HG02759 (cell line): ENCODE data around the gene MUC16.
"Not testable (repeated sequence)": the region's sequence is repeated elsewhere in the genome, so short reads cannot be mapped to it uniquely, and the experiment has no call there.

ENCODE experiments used
- ATAC-seq: cut with Tn5 transposase; IDR thresholded peaks from one replicate; pipeline ENCODE4 v1.9.1; 2021; ENCODE audit warnings: mild to moderate bottlenecking, moderate library complexity; ENCODE audit not compliant: unreplicated experiment

The MUC16 gene

DNA sequence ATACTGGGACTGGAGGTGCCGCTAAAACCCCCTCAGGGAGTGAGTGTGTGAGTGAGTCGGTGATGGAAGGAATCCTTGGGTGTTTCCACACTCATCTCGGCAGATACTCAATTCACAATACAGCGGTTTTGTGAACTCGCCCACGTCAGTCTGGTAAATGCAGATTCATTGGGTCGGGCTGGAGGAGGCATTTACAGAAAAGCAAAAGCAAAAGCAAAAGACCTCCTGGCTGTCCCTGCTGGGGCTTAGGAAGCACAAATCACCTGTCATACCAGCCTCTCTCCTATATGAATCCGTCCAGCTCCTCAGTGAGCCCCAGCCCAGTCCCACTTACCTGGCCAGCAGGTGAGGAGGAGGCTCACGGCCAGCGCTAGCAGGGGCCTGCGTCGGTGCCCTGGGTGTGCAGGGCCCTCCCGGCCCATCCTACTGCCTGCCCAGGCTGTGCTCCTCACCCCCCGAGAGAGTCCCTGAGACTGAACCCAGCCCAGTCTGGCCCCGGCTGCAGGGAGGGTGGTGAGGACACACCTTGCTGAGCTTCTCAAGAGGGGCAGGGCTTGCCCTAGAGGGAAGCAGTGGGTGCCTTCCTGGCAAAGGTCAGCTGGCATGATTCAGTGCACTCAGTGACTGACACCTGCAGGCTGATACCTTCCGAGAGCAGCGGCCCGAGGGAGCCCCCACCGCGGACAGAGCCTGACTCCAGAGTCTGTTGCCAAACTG, at the start of gene MUC16:
TSS of gene MUC16 (minus strand) at position 475 of the 717 bp plus-strand sequence.
- ATAC-seq: no peak

DNA sequence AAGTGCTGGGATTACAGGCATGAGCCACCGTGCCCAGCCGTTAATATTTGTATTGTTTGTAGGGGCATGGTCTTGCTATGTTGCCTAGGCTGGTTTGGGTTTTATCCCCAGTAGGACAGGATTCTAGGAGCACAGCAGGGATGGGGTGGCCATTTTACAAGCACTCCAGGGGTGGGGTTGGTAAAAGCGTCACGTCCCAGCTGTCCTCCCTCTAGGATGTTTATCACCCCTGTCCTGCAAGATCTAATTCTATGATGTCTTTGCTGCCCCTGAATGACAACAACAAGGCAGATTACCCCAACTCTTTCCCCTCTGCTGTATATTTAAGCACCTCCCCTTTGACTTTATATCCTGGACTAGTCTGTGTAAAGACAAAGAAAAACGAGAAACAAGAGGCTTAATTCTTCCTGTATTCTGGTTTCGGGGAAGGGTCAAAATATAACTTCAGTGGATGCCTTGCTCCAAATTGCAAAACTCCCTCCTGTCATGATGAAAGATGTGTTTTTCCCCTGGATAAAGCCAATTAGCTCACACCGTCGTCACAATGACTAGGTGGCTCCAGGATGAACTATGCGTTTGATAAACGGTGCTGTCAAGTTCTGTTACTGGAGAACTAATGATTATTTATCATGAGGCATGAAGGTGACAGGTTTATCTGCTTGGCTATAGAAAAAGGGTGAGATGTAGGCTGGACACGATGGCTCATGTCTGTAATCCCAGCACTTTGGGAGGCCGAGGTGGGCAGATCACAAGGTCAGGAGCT, 48.9 kb upstream of the MUC16 start:
- no peak for ATAC-seq

DNA sequence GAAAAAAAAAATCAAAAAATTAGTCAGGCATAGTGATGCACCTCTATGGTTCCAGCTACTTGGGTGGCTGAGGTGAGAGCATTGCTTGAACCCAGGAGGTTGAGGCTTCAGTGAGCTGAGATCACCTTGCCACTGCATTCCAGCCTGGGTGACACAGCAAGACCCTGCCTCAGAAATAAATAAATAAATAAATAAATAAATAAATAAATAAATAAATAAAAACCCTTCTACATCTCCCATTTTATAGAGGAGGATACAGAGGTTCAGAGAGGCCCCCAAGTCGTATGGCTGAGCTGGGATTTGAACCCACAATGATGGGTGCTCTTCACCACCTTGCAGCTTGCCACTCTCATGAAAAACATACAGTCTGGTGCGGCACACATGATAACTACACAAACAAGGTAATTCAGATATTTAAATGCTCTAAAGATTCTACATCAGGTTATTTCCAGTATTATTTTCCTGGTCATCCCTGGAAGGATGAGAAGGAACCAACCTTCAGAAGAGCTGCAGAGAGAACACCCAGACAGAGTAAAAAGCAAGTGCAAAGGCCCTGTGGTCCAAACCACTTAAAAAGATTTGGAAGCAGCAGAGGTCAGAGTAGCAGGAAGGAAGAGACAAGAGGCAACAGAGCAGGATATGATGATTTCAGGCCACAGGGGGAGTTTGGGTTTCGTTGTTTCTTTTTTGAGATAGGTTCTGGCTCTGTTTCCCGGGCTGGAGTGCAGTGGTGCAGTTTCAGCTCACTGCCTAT, 47.5 kb upstream of the MUC16 start:
- ATAC-seq: no peak

DNA sequence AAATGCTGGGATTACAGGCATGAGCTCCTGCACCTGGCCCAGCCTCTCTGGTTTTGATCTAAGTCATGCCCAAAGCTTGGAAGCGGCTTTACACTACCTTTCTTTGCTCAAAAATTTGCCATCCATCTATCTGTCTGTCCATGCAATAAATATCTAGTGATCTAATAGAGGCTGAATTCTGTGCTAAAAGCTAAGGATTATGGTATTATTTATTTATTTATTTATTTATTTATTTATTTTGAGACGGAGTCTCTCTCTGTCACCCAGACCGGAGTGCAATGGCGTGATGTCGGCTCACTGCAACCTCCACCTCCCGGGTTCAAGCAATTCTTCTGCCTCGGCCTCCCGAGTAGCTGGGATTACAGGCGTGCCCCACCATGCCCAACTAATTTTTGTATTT, 45.9 kb upstream of the MUC16 start:
- ATAC-seq: not testable (repeated sequence)

DNA sequence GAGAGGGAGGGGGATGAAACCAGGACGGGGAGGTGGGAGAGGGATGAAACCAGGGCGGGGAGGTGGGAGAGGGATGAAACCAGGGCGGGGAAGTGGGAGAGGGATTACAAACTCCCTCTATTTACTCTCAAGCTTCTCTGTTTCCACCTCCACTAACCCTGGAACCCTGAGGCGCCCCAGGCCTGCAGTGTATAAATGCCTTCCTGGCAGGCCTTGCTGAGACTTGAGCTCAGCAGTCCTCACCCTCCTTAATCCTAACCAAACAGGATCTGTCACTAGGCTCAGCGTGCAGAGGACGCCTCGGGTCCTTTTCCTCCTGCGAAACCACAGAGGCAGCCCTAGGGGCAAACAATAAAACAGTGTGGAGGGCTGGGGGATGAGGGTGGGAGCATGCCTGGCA, 44.6 kb upstream of the MUC16 start:
- no peak for ATAC-seq

DNA sequence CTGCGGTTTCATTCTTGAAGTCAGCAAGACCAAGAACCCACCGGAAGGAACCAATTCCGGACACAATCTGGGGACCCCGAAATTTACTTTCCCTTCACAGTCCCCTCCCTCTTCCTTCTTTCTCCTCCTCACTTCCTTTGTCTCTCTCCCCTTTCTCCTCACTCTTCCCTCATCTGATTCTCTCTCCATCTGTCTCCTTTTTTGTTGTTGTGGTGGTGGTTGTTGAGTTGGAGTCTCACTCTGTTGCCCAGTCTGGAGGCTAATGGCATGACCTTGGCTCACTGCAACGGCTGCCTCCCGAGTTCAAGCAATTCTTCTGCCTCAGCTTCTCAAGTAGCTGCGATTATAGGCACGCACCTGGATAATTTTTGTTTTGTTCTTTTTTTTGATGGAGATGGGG, 44.0 kb upstream of the MUC16 start:
- ATAC-seq: no peak

DNA sequence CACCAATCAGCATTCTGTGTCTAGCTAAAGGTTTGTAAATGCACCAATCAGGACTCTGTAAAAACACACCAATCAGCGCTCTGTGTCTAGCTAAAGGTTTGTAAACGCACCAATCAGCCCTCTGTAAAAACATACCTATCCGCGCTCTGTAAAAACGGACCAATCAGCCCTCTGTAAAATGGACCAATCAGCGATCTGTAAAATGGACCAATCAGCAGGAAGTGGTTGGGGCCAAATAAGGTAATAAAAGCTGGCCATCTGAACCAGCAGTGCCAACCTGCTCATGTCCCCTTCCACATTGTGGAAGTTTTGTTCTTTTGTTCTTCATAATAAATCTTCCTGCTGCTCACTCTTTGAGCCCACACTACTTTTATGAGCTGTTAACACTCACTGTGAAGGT, 43.5 kb upstream of the MUC16 start:
- not testable (repeated sequence) for ATAC-seq

DNA sequence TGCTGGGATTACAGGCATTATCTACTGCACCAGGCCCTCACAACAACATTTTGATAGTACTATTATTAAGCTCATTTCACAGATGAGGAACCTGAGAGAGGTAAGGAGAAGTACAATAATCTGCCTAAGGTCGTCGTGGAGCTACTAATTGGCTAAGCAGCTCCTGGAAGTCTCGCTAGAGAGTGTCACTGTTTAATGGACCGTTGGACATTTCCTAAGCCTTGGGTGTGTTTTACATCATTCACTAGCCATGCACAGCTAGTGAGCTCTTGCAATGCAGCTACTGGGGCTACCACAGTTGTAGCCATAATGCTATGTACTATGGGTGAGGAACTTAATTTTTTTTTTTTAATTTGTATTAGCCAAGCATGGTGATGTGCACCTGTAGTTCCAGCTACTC, 42.7 kb upstream of the MUC16 start:
- no peak for ATAC-seq

DNA sequence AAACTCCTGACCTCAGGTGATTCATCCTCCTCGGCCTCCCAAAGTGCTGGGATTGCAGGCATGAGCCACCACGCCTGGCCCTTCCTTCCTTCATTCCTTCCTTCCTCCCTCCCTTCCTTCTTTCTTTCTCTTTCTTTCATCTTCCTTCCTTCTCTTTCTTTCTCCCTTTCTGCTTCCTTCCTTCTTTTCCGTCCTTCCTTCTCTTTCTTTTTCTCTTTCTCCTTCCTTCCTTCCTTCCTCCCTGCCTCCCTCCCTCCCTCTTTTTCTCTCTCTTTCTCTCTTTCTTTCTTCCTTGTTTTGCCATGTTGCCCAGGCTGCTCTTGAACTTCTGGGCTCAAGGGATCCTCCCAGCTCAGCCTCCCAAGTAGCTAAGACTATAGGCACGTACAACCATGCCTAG, 36.5 kb upstream of the MUC16 start:
- ATAC-seq: no peak

DNA sequence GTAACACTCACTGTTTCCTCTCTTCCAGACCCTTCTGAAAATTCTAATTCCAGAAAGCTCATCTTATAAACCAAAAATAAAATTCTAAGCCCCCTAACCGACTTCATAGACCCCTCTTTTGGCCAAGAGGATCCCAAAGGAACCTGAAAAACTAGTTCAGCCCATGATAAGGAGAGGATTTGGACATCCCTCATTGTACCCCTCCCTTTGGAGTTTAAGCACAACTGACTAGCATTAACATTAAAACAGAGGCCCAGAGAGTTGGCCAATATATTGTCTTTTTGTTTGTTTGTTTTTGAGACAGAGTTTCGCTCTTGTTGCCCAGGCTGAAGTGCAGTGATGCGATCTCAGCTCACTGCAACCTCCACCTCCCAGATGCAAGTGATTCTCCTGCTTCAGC, 34.2 kb upstream of the MUC16 start:
- ATAC-seq: no peak

DNA sequence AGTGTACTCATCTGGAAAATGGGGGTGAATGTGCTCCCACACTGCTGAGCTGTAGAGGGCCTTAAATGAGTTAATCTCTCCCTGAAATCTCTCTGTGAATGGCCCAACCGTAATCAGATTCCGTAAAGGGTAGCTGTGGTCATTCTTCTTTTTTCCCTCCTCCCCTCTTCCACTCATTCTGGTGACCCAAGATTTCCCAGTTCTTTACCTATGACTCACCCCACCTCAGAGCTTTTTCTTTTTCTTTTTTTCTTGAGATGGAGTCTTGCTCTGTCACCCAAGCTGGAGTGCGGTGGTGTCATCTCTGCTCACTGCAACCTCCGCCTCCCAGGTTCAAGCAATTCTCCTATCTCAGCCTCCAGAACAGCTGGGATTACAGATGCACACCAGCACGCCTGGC, 33.3 kb upstream of the MUC16 start:
- ATAC-seq: no peak

DNA sequence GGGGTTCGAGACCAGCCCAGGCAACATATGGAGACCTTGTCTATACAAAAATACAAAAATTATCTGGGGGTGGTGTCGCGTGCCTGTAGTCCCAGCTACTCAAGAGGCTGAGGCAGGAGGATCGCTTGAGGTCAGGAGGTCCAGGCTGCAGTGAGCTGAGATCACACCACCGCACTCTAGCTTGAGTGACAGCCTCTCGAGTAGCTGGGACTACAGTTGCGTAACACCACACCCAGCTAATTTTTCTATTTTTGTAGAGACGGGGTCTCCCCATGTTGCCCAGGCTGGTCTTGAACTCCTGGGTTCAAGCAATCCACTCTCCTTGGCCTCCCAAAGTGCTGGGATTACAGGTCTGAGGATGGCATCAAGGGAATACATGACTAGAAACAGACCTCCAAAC, 30.8 kb upstream of the MUC16 start:
- no peak for ATAC-seq

DNA sequence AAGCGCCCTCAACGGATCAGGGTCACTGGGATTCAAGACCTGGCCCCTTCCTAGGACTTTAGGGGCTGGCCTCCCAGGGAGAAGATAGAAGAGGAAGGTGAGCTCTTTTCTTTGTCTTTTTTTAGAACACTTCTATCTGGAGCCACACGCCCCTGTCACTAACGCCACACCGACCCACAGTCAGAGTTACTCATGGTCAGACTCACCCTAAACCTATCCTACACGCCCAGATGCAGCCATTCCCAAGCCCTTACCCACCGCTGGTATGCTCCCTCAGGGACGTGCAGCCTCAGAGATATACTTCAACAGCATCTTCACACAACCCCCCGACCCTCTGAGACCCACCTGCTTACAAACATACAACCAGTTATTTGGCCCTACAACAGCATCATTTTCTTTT, 29.9 kb upstream of the MUC16 start:
- ATAC-seq: no peak

DNA sequence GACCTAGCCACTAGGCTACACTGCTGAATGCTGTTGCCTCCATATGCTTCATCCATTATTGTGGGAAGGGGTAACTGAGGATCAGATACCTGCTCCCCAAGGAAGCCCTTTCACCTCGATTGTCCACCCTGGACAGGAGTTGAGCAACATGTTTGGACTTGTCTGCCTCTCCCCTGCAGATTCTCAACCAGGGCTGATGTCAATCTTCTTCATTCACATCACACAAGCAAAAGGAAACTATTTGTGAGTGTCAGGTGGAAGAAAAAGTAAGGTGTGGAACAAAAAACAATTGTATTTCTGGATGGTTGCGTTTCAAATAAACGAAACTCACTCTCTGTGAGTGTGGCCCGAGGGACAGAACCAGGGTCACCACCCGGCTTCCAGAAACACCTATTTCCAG, 29.5 kb upstream of the MUC16 start:
- ATAC-seq: no peak

DNA sequence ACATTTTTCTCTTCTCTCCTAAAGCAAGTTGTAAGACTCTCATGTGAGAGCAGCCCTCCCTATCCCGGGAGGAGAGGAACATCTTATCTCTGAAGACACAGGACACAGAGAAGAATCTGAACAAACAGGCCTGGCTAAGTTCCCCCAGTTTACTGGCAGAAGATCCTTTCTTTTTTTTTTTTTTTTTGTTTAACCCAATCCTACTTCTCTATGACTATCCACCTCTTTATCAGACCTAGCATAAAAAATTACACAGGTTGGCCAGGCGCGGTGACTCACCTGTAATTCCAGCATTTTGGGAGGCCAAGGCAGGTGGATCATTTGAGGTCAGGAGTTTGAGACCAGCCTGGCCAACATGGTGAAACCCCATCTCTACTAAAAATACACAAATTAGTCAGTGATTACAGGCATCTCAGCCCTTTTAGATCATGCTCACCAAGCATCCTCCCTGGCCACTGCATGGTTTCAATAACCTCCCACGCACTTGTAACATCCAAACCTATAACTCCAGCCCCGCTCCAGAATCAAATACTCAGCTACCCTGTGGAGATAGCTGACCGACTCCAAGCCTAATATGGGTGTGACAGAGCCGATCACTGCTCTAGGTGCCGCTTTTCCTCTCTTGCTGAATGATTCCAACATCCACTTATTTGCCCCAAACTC, 27.3 kb upstream of the MUC16 start:
- ATAC-seq: no peak

DNA sequence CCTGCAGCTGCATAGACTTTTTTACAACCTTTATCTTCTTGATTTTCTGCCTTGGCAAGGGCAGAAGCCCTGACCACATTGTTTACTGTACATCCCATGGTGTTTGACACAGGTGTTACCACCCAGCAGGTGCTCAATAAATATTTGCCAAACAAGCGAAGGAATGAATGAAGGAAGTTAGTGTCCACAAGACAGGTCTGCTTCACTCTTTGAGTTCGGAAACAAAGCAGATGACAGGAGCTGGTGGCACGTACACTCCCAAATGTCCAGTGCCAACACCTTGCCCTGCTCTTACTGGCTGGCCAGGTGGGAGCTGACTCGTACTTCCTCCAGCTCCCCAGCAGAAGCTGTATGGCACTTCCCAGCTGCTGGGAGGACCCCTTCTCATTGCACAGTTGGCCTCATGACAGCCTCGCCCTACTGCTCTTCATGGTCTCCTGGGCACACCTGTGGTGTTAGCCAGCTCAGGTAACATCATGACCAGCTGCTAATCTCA, 22.0 kb upstream of the MUC16 start:
- no peak for ATAC-seq

DNA sequence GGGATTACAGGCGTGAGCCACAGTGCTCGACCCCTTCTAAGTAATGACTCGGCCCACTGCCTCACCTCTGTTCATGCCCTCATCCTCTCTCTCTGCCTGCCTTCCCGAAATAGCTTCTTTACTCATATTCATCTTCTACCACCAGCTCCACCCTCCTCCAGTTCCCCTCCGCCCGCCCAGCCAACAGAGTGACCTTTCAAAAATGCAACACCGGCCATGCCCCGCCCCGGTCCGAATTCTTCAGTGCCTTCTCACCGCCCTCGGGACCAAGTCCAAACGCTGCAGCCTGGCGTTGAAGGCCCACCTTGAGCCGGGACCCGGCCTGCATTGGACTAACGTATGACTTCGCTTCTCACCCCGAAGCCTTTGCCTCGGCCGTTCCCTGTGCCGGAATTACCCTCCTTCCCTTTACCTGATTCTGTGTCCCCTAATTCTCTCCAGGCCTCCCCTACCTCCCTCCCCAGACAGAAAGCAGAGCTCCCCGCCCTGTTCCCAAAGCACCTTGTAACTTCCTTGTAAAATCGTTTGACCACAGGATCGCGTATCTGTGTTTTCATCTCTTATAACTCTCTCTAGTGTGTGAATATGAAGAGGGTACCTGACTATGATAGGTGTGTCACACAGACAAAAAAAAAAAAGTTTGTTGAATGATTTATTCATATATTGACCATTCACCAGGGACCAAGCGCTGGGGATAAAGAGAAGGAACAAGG, 8.1 kb upstream of the MUC16 start:
- no peak for ATAC-seq

DNA sequence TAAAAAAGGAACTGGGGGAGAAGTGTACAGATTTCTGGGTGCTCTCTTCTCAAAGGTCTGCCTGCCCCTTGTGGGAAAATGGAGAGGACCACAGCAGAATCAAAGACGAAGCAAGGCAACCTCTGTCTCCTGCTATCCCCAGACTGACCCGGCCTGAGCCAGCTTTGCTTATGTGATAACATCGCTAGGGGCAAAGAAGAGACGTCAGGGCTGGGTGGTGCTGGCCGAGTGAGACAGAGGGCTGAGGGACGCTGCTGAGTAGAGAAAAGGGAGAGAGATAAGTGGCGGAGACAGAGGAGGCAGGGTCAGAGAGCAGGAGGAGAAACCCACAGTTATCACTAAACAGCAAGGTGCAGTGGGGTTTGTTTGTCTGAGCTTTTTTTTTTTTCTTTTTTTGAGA, 4.6 kb upstream of the MUC16 start:
- ATAC-seq: no peak

DNA sequence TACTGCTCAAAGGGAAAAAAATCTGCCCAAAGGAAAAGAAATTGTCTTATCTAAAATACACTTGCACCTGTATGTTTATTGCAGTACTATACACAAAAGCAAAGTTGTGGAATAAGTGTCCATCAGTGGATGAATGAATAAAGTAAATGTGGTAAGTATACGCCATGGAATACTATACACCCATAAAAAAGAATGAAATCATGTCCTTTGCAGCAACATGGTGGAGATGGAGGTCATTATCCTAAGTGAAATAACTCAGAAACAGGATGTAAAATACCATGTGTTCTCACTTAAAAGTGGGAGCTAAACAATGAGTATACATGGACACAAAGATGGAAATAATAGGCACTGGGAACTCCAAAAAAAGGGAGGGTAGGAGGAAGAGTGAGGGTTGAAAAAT, 3.8 kb upstream of the MUC16 start:
- ATAC-seq: no peak

DNA sequence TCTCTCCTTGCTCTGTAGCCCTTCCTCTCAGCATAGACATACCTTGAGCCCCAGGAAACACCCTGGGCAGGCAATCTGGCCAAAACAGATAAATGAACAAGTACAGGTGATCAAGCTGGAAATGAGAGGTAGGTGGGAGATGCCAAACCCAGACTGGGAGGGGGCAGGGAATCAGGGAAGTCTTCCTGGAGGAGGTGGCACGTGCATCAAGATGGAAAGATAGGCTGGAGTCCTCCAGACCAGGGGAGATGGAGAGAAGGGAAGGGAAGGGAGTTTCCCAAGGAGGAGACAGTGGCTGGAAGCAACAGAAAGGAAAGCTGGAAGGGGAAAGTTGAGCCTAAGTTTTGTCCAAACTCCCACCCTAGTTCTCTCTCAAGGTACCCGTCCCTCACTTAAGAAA, 1.7 kb upstream of the MUC16 start:
- ATAC-seq: no peak

DNA sequence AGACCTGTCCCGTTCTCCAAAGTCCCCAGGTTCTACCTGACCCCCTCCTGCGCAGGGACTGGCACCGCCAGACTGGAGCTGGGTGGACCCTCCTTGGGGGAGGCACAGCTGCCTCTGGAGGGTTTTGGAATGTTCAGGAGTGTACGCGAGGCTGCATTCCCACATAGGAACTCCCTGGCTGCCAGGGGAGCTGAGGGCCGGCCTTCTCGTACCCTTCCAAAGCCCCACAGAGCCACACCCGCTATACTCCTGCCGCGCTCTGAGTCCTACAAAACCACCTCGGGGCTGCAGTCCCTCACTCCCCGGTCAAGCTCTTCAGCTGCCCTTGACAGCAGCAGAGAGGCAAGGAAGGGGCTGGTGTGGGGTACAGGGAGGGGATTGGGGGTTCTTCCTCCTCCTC, 484 bp upstream of the MUC16 start:
- no peak for ATAC-seq
